ENCODE measurements around the gene MCUR1. TPM values are rescaled to one million over a fixed set of nuclear protein-coding genes. Genes with fewer than 3 reads are reported as not detected.

Gene MCUR1
- total and polyA plus RNA-seq, 2 donors (not counting 1 experiment from before 2014, with no cell fraction given) = 4.6 to 10.6 TPM

DNA sequence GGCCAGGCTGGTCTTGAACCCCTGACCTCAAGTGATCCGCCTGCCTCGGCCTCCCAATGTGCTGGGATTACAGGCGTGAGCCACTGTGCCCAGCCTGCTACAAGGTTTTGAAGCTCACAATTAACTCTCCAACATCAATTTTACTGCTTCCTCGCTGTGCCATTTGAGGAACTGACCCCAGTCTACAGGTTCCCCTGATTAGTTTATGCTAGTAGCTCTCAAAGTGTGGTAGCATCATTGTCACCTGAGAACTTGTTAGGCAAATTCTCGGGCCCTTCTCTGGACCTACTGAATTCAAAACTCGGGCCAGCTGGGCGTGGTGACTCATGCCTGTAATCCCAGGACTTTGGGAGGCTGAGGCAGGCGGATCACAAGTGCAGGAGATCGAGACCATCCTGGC lies 49.4 kb downstream of the MCUR1 start:
- Histone ChIP-seq H2AFZ (ENCODE audit: insufficient read depth, low read depth, low read length, poor library complexity, severe bottlenecking) (no peak overlapping the region), H3K4me1 (ENCODE audit: control insufficient read depth in 2 of 2, insufficient read depth in 2 of 2, low read length in 2 of 2) (peaks cover 24 to 29% of the 10 kb centered on the region in 2 donors), H3K9ac (ENCODE audit: low read length) (no peak overlapping the region), H3K27me3 (replicated peaks in 1 of 4; ENCODE audit: control extremely low read depth in 1 of 4, control insufficient read depth in 3 of 4, insufficient read depth in 4 of 4, low read length in 3 of 4) (no peaks in the 10 kb centered on the region), H3K36me3 (replicated peaks in 1 of 2; ENCODE audit: control extremely low read depth in 1 of 2, control insufficient read depth in 1 of 2, extremely low read depth in 1 of 2, insufficient read depth in 2 of 2, low read length in 1 of 2) (no peaks in the 10 kb centered on the region), H3K9me3 (ENCODE audit: control extremely low read depth in 1 of 3, control insufficient read depth in 2 of 3, insufficient read depth in 1 of 3, low read length in 2 of 3) (peaks cover 0 to 15% (median 4%) of the 10 kb centered on the region in 3 donors), H3K27ac (ENCODE audit: low read length in 2 of 2) (no peak overlapping the region), H4K20me1 (ENCODE audit: control insufficient read depth, insufficient read depth, low read length, poor library complexity, severe bottlenecking) (no peaks in the 10 kb centered on the region), H3K4me3 (ENCODE audit: control extremely low read depth in 1 of 5, extremely low read depth in 1 of 5, insufficient read depth in 1 of 5, low read depth in 2 of 5, low read length in 4 of 5) (no peak overlapping the region), H3K4me2 (replicated peaks; ENCODE audit: low read depth, low read length, poor library complexity, severe bottlenecking) (no peak overlapping the region), H3K79me2 (ENCODE audit: control insufficient read depth, insufficient read depth, low read length) (no peaks in the 10 kb centered on the region)
- DNase-seq (peak; percentile 46), ATAC-seq (ENCODE audit: low read depth) (peak; percentile 41)
- no peak for TF ChIP-seq EZH2 (IDR thresholded peaks at IDR 0.05; ENCODE audit: borderline replicate concordance, insufficient read depth, low read depth, low read length, poor library complexity, severe bottlenecking)
- TF ChIP-seq, protein P1, sequence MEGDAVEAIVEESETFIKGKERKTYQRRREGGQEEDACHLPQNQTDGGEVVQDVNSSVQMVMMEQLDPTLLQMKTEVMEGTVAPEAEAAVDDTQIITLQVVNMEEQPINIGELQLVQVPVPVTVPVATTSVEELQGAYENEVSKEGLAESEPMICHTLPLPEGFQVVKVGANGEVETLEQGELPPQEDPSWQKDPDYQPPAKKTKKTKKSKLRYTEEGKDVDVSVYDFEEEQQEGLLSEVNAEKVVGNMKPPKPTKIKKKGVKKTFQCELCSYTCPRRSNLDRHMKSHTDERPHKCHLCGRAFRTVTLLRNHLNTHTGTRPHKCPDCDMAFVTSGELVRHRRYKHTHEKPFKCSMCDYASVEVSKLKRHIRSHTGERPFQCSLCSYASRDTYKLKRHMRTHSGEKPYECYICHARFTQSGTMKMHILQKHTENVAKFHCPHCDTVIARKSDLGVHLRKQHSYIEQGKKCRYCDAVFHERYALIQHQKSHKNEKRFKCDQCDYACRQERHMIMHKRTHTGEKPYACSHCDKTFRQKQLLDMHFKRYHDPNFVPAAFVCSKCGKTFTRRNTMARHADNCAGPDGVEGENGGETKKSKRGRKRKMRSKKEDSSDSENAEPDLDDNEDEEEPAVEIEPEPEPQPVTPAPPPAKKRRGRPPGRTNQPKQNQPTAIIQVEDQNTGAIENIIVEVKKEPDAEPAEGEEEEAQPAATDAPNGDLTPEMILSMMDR (IDR thresholded peaks at IDR 0.05) = no peak
- ChIA-PET POLR2A (no interaction called here), CTCF (no interaction called here)
- peaks cover 49% of the 10 kb centered on the region for H3K4me1 Mint-ChIP-seq
- 58% methylated on average over 5 of the region's 9 CpGs for WGBS (ENCODE audit: insufficient coverage)
- no peak overlapping the region for H3K4me3 Mint-ChIP-seq
- peaks cover 6% of the 10 kb centered on the region for H3K27me3 Mint-ChIP-seq
- peak overlapping the region; percentile 63 for H3K27ac Mint-ChIP-seq
- intact Hi-C loops (cut with micrococcal nuclease) = loop anchor here (5.0 kb wide), 1 partner anchor 53 kb away; the partner anchor contains the start of gene RANBP9
- no peaks in the 10 kb centered on the region for H3K9me3 Mint-ChIP-seq (ENCODE audit: insufficient read depth)

DNA sequence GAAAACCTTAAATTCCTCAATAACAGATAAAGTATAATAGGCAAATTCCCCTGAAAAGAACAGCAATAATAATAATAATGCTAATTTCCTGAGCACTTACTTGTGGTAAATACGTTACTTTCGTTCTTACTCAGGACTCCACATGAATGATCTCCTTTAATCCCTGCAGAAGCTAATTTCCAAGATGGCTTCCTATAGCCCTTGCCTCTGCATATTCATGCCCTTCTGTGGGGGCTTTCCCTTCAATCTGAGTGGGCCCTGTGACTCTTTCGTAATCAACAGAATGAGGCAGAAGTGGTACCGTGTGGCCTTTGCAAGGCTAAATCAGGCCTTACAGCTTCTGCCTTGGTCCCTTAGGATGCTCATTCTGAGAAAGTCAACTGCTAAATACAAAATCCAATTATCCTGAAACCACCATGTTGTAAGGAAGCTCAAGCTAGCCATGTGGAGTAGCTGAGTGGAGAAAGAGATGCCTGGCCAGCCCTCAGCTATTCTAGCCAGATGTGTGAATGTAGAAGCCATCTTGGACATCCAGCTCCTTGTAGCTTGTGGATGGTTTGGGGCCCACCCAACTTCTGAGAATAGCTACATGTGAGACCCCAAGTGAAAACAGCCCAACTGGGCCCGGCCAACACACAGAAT lies 50.5 kb downstream of the MCUR1 start:
- WGBS (ENCODE audit: insufficient coverage) = no CpG with 5 or more reads among the region's 5 CpGs
- H3K4me3 Mint-ChIP-seq = no peak overlapping the region
- CTCF ChIA-PET = no interaction called here
- H3K79me2 ChIP-seq (ENCODE audit: control insufficient read depth, insufficient read depth, low read length) = no peaks in the 10 kb centered on the region
- no peak overlapping the region for H3K9ac ChIP-seq (ENCODE audit: low read length)
- H3K4me1 Mint-ChIP-seq = peaks cover 49% of the 10 kb centered on the region
- H3K4me3 ChIP-seq (ENCODE audit: control extremely low read depth in 1 of 5, extremely low read depth in 1 of 5, insufficient read depth in 1 of 5, low read depth in 2 of 5, low read length in 4 of 5) = no peak overlapping the region
- peak overlapping the region; percentile 43 for H3K4me2 ChIP-seq (replicated peaks; ENCODE audit: low read depth, low read length, poor library complexity, severe bottlenecking)
- intact Hi-C loops (cut with micrococcal nuclease) = no loop called here
- ATAC-seq (ENCODE audit: low read depth) = peak; percentile 48
- no peaks in the 10 kb centered on the region for H4K20me1 ChIP-seq (ENCODE audit: control insufficient read depth, insufficient read depth, low read length, poor library complexity, severe bottlenecking)
- H3K9me3 Mint-ChIP-seq (ENCODE audit: insufficient read depth) = no peaks in the 10 kb centered on the region
- no peak overlapping the region for H2AFZ ChIP-seq (ENCODE audit: insufficient read depth, low read depth, low read length, poor library complexity, severe bottlenecking)
- H3K27ac ChIP-seq (ENCODE audit: low read length in 2 of 2) = no peak overlapping the region
- peaks cover 0 to 7% (median 4%) of the 10 kb centered on the region in 3 donors for H3K9me3 ChIP-seq (ENCODE audit: control extremely low read depth in 1 of 3, control insufficient read depth in 2 of 3, insufficient read depth in 1 of 3, low read length in 2 of 3)
- peak; percentile 40 for DNase-seq
- H3K27me3 Mint-ChIP-seq = peaks cover 6% of the 10 kb centered on the region
- H3K27ac Mint-ChIP-seq = peak overlapping the region; percentile 26
- no peaks in the 10 kb centered on the region for H3K36me3 ChIP-seq (replicated peaks in 1 of 2; ENCODE audit: control extremely low read depth in 1 of 2, control insufficient read depth in 1 of 2, extremely low read depth in 1 of 2, insufficient read depth in 2 of 2, low read length in 1 of 2)
- POLR2A ChIA-PET = no interaction called here
- H3K4me1 ChIP-seq (ENCODE audit: control insufficient read depth in 2 of 2, insufficient read depth in 2 of 2, low read length in 2 of 2) = peaks cover 24 to 29% of the 10 kb centered on the region in 2 donors
- no peak for TF ChIP-seq EZH2 (IDR thresholded peaks at IDR 0.05; ENCODE audit: borderline replicate concordance, insufficient read depth, low read depth, low read length, poor library complexity, severe bottlenecking)
- TF ChIP-seq, protein P1 (IDR thresholded peaks at IDR 0.05) = no peak
- no peaks in the 10 kb centered on the region for H3K27me3 ChIP-seq (replicated peaks in 1 of 4; ENCODE audit: control extremely low read depth in 1 of 4, control insufficient read depth in 3 of 4, insufficient read depth in 4 of 4, low read length in 3 of 4)
